Renal pelvis (tissue), 4 donors: ENCODE data around the gene CEP85L. TPM values are rescaled to one million over a fixed set of nuclear protein-coding genes. Genes with fewer than 3 reads are reported as not detected.
"Not testable (repeated sequence)": the region's sequence is repeated elsewhere in the genome, so short reads cannot be mapped to it uniquely, and the experiment has no call there.

ENCODE experiments used
- DNase-seq: peaks from one replicate; pipeline ENCODE4 v3.0.0-alpha.2; 2013
- polyA plus RNA-seq, 3 donors: library from polyadenylated mRNA; unstranded; fragments of 120-200 nt; gene quantifications; one replicate each; pipeline ENCODE4 v1.2.1, GENCODE V29; 2013; ENCODE audit not compliant: insufficient read length in 3 of 3

The CEP85L gene
- polyA plus RNA-seq, 3 donors = 6.3 to 6.4 (median 6.4) TPM

DNA sequence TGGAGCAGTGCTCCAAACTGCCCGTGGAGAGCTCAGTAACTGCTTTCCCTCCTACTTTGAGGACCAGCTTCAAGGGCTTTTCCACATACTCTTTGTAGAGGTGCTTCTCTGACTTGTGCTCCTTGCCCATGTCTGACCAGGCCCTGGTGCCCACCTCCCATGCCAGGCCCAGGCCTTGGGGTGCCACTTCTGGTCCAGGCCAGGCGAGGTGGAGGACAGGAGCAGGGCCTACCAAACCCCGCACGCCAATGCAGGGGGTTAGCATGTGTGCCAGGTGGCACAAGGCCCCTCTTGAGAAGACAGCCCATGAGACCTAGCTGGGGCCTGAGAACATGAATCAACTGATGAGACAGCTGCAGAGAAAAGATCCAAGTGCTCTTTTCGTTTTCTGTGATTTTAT, 150.3 kb downstream of the CEP85L start:
- no peak for DNase-seq

DNA sequence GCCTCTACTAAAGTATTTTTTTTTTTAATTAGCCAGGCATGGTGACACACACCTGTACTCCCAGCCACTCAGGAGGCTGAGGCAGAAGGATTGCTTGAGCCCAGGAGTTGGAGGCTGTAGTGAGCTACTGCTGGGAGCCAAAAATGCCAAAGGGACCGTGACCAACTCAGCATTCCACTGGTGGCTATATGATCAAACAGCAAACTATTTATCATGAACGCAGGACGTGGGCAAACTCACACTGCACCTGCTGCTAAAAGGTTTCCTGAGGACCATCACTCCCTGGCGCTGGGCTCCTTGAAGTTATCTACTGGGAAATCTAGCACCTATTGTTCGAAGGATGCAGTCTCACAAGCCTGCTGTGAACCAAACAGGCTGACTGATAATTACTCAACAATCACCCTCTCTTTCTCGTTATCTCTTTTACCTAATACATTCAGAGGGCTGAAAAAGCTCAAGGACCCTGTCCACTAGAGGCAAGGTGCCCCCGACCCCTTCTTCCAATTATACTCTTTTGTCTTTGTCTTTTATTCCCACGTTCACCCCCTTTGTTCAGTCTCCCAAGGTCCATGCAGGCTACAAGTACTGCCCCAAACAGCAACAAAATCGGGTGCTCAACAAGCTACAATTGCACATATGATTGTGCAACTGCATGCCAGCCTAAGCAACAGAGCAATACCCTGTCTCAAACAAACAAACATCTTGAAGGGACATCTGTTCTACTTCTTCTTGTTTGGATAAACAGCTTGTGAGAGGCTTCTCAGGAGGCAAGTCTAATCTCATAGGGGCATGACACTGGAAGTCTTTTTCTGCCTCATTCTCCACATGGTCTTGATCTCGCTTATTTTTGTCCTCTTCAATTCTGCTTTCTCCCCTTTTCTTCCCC, 151.0 kb downstream of the CEP85L start:
- DNase-seq = no peak

DNA sequence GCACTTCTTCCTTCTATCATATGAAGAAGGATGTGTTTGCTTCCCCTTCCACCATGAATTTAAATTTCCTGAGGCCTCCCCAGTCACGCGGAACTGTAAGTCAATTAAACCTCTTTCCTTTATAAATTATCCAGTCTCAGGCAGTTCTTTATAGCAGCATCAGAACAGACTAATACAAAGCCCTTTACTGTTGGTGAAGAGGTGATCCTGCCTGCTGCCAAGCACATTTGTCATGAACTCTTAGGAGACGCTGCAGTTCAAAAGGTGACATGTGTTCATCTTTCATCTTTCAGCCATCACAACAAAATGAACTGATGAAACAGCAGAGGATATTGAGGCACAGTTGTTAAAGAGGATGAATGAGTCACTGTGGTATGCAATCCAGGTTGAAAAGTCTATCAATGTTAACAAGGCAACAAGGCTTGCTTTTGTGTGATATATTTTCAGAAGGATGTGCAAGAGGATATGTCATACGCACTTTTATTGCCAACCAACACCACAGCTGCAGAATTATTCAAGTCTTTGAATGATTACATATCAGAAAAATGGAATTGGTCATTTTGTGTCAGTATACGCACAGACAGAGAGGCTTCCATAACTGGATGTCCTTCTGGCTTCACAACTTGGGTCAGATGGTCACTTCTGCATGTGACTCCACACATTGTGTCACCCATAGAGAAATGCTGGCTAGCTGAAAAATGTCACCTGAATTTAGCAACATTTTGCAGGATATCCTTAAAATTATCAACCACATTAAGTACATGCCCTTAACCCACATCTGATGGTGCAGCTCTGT, 155.7 kb downstream of the CEP85L start:
- no peak for DNase-seq

DNA sequence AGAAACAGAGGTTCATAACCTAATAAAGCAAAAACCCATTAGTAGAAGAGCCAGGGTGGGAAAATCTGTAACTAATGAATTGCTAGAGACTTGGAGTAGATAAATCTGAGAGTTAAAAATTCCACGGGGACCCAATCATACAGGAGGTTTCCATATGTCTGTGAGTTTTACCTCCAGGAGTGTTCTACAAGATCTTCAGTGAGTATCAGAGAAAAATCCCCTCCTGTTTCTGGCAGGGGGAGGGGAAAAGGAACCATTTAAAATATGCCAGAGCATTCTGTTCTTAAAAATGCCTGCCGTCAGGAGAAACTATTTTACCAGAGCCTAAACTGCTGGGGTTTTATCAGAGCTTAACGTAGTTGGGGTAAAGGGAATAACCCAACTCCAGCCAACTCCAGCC, 157.3 kb downstream of the CEP85L start:
- DNase-seq = no peak

DNA sequence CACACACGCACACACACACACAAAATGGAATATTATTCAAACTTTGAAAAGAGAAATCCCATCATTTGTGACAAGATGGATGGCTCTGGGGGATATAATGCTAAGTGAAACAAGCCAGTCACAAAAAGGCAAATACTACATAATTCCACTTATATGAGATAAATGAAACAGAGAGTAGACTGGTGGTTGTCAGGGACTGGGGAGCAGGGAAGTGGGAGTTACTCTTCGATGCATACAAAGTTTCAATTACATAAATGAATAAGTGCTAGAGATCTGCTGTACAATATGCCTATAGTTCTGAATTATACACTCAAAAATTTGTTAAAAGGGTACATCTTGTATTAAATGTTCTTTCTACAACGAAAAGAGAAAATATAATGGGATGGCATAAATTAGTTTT, 161.4 kb downstream of the CEP85L start:
- no peak for DNase-seq

DNA sequence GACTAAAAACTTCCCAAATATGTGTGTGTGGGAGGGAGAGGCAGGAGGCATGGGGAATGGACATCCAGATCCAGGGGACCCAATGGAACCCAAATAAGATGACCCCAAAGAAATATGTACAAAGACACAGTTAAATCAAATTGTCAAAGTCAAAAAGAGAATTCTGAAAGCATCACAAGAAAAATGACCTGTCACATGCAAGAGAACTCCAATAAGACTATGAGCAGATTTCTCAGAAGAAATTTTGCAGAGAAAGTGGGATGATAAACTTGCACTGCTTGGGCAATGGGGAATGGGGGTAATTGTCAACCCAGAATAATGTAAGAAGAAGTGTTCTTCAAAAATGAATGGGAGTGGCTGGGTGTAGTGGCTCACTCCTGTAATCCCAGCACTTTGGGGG, 162.8 kb downstream of the CEP85L start:
- DNase-seq = no peak

DNA sequence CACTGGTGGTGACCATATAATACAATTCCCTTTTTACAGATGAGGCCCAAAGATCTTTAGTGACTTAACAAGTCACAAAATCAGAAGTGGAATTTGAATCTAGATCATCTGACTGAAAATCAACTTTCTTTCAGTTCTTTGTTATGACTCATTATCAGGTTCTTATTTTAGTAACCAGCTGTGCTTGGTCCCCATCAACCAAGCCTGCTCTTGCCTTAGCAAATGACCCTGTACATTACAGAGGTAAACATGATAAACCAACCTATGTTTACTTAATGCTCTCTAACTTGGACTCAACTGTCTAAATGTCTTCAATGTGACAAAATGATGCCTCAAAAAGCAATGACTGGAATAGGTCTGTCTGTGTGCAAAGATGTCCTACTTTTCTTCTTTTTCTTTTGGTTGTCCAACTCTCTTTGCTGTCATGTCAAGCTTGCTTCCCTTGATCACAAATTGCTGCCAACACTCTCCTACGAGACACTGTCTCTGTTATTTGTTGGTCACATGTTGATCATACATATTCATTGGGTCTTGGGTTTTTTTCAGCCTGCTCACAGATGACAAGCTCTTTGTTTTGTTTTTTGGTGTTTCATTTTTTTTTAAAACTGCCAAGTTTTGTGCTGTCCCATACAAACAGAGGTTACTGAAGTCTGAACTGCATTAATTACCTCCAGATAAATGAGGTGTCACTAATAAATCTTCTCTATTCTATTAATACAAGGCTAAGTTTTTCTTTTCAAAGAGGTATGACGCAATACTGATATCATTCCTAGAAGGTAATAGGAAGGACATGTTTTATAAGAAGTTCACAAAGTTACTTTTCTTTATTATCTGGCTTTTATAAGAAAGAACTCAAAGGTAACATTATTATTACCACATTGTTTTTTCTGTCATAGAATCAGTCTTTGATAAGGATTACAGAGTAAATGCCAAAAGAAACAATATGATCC, 165.5 kb downstream of the CEP85L start:
- DNase-seq = no peak

DNA sequence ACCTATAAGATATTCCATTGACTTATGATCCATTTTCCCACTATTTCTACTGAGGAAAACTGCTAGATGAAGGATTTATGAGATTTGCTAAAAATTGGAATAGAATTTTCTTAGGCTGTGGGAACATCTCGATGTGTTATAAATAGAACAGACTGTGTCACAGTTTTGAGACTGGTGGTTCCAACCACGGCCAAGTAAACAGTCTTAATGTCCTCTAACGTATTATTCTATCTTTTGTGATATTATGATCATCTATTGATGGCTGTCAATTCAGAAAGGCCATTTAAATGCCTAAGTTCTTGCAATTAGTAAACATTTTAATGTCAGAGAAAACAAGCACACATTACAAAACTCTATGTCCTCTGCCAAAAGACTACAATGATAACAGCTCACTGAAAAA, 174.8 kb downstream of the CEP85L start:
- DNase-seq = no peak

DNA sequence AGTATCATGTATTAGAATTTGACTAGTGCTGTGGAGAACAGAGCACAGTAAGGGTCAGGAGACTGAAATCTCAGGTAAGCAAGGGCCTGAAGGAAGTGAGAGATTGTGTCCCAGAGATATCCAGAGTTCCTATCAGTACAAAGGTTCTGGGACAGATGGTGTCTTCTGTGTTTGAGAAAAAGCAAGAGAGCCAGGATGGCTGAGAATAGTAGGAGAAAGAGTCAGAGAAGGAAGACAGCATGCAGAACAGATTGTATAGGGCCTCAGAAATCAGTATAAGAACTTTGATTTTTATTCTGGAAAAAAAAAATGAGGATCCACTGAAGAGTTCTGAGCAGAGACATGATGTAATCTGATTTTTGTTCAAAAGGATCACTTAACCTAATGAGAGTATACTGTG, 178.1 kb downstream of the CEP85L start:
- no peak for DNase-seq

DNA sequence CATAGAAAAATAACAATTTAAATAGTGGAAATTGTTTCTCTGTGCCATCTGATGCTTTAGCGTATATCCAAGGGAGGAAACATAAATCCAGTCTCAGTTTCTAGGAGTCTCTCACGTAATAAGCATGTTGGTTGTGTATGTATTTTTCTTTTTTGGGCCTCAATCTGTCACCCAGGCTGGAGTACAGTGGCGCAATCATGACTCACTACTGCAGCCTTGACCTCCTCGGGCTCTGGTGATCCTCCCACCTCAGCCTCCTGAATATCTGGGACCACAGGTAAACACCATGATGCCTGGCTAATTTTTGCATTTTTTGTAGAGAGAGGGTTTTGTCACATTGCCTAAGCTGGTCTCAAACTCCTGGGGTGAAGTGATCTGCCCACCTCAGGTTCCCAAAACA, 181.9 kb downstream of the CEP85L start:
- no peak for DNase-seq

DNA sequence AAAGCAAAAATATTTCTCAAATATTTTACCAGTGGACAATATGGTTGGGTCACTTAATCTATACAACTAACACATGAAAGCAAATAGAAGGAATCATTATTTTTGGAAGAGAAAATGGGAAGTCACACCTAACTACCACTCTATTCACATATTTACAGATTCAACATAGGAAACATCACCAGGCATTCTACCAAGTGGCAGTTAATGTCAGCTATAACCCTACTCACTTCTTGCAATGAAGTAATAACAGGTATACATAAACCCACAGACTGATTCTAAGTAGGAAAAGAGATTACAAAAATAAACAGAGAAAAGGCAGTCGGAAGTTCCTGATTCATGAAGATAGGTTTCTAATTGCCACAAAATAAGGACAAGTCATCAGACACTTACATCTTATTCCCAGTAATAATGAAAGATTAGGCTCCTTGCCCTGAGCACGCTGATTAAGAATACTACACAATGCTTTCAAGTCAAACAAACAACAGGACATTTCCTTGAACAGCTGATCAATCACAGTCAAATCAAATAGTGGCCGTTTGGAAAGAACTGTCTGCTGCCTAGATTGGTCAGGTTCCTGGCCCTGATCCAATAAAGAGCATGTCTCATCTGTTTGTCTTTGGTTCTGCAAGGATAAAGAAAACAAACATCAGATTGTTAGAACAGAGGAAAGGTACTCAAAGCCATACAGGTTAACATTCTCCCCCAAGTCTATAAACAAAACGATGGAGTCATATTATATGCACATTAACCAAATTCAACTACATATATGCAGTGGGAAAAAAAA, 182.5 kb downstream of the CEP85L start:
- DNase-seq = no peak

DNA sequence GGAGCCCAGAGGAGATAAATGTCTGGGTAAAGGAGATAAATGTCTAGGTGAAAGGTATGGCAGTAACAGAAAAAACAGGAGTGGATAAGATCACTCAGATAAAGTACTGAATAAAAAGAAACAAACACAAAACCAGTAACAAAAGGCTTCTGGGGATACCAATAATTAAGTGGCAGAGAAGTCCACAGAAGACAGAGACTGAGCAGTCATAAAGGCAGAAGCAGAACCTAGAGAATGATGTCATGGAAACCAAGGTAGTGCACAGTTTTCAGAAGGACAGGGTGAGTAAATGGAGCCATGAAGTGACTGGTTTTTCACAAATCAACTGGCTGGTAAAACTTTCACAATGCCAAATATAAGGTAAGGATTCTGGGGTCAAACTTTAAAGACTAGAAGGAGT, 184.2 kb downstream of the CEP85L start:
- no peak for DNase-seq

DNA sequence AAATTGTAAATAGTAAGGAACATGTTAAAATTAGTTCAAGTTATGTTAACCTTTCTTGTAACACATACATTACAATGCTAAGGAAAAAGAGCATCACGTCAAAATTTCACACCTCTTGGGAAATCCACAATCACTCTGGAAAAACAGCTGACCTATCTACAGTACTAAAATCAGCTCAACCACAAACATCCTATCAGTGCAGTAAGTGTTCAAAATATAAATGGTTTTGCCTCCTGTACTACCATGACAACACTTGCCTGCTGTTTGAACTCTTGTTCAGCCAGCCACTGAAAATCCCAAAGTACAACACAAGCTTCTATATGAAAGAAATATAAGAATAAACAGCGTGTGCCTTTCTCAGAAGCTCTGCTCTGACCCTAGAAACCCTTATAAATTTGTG, 186.8 kb downstream of the CEP85L start:
- no peak for DNase-seq

DNA sequence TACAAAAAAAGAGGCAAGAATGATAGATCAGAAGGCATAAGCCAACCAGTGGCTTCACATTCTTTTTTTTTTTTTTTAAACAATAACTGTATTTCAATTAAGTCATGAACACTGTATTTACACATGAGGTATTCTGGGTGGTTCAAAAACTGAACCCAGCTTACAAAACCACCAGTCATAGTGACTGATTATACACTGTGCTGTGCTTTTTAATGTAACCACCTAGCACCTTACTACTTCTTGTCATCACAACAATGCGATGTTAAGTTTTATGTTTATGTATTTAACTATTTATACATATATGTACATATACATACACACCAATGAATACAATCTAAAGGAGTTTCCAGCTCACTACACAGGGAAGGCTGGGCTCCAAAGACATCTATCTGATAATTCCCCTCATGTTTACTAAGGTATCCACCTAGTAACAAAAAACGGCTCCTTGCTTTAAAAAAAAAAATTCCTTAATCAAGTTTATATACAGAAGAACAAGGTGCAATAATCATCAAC, 190.4 kb downstream of the CEP85L start:
- DNase-seq = no peak

DNA sequence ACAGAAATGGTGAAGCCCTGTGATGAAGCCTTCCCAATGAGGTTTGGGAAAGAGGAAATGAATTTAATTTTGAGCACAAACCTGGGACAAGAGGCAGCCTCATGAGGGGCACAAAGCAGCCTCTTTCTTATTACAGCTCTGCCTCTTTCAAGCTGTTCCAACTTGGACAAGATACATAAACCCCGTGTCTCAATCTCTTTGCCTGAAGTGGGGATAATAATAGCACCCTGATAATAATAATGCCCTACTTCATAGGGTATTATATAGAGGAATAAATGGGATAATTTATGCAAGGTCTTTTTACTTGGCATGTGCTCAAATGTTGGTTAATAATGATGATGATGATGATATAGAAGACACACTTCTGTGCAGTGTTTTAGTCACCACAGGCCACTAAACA, 194.4 kb downstream of the CEP85L start:
- DNase-seq = no peak

DNA sequence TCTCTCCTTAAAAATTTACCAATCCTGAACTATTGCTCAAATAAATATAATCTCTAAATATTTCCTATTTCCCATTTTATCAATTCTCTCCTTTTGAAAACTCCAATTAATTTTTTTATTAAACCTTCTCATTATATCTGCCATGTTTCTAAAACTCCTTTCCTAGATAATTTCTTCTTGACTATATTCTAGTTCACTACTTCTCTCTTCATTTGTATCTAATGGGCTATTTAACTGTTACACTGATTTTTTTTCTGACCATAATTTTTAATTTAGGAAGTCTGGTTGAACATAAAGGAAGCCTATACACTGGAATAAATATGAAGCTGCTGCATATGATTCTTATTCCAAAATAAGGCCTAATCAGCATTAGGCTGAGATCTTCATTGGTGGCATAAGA, 199.6 kb downstream of the CEP85L start:
- no peak for DNase-seq

DNA sequence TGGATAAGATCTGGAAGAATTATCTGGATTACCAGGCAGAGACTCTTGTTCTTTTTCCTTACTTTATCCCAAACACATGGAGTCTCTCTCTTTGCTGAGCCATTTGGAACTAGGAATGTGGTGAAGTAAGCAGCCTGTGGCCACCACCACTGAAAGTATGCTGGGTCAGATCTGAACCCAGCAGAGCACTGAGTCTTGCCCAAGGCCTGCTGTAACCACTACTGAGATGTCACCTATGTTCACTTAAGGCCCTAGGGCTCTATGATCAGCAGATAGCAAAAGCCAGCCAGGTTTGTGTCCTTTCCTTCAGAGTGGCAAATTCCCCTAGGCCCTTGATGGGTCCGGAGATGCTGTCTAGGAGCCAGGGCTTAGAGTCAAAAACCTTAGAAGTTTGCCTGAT, 206.6 kb downstream of the CEP85L start:
- DNase-seq = no peak

DNA sequence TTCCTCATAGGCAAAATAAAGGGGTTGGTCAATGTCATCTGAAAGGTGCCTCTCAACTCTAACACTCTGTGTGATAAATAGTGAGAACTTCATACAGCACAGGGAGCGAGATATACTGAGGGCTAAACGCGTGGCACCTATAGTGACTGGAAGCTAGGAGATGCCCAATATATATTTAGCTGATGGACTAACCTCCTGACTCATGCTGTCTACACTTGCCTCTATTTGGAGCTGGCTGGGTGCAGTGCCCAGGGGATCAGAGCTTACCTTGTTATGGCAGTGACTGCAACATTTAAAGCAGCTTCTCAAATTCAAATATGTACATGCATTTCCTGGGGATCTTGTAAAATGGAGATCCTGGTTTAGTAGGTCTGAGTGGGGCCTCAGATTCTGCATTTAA, 214.9 kb downstream of the CEP85L start:
- DNase-seq = no peak

DNA sequence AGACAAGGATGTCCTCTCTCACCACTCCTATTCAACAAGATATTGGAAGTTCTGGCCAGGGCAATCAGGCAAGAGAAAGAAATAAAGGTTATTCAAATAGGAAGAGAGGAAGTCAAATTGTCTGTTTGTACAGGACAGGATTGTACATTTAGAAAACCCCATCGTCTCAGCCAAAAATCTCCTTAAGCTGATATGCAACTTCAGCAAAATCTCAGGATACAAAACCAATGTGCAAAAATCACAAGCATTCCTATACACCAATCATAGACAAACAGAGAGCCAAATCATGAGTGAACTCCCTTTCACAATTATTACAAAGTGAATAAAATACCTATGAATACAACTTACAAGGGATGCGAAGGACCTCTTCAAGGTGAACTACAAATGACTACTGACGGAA, 217.2 kb downstream of the CEP85L start:
- not testable (repeated sequence) for DNase-seq

DNA sequence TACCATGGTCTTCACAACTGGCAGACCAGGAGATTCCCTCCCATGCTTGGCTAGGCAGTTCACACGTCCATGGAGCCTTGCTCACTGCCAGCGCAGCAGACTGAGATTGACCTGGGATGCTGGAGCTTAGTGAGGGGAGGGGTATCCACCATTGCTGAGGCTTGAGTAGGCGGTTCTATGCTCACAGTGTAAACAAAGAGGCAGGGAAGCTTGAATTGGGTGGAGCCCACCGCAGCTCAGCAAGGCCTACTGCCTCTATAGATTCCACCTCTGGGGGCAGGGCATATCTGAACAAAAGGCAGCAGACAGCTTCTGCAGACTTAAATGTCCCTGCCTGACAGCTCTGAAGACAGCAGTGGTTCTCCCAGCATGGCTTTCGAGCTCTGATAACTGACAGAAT, 230.1 kb downstream of the CEP85L start:
- not testable (repeated sequence) for DNase-seq
